Kidney (tissue), 14 donors: ENCODE results near the gene FAM131C. TPM values are rescaled to one million over a fixed set of nuclear protein-coding genes. Genes with fewer than 3 reads are reported as not detected.

Source experiments
- DNase-seq, 5 donors: peaks; one replicate each; pipeline ENCODE4 v3.0.0-alpha.2; 2013 to 2020
- FAIRE-seq: peaks from 2 replicates; lab custom pipeline; 2012; peaks lifted over from hg19 to GRCh38; lab: Jason Lieb, UNC
- H3K27ac ChIP-seq, 2 donors: one replicate each; pipeline ENCODE4 v1.7.0; 2013; ENCODE audit warnings: low read depth in 2 of 2, low read length in 2 of 2, inconsistent platforms in 1 of 2
- H3K27me3 ChIP-seq: one replicate; pipeline ENCODE4 v1.7.1; 2013; ENCODE audit warnings: low read length, inconsistent platforms; ENCODE audit not compliant: control insufficient read depth, insufficient read depth
- H3K36me3 ChIP-seq, 3 donors: one replicate each; pipeline versions ENCODE4 v1.7.0 to v1.7.1; 2013; ENCODE audit warnings: low read length in 3 of 3, control low read depth in 1 of 3, inconsistent platforms in 1 of 3; ENCODE audit not compliant: insufficient read depth in 3 of 3, control insufficient read depth in 2 of 3
- H3K4me1 ChIP-seq, 3 donors: one replicate each; pipeline versions ENCODE4 v1.7.0 to v1.7.1; 2013; ENCODE audit warnings: low read length in 3 of 3, inconsistent platforms in 1 of 3, low read depth in 1 of 3; ENCODE audit not compliant: control insufficient read depth in 2 of 3, insufficient read depth in 2 of 3
- H3K4me3 ChIP-seq, 3 donors: one replicate each; pipeline versions ENCODE4 v1.7.0 to v1.8.1; 2013; ENCODE audit warnings: low read length in 3 of 3, control low read depth in 1 of 3, inconsistent platforms in 1 of 3
- H3K9ac ChIP-seq, 3 donors: one replicate each; pipeline versions ENCODE4 v1.7.0 to v1.7.1; 2013; ENCODE audit warnings: low read length in 3 of 3, control low read depth in 1 of 3, inconsistent platforms in 1 of 3
- H3K9me3 ChIP-seq, 3 donors: one replicate each; pipeline versions ENCODE4 v1.7.0 to v1.7.1; 2013; ENCODE audit warnings: low read length in 3 of 3, control low read depth in 1 of 3, inconsistent platforms in 1 of 3; ENCODE audit not compliant: control insufficient read depth in 2 of 3, insufficient read depth in 1 of 3
- CTCF ChIP-seq: IDR thresholded peaks from 3 replicates; pipeline ENCODE4 v1.5.1; 2012; ENCODE audit warnings: mild to moderate bottlenecking, moderate library complexity, borderline replicate concordance; ENCODE audit not compliant: insufficient read depth; ENCODE audit errors: extremely low read depth
- intact Hi-C: fragments of 100-400 bp; cut with DNase I; formaldehyde crosslinking; loops from one replicate; pipeline ENCODE4 v1.11.1; 2022
- polyA plus RNA-seq: library from polyadenylated mRNA; stranded (reverse); fragments of 350-450 nt; fragmentation: Illumina TruSeq; extraction: RNeasy Lipid Tissue Mini Kit (QIAGEN cat#74804); gene quantifications from one replicate; pipeline ENCODE4 v1.2.3, GENCODE V29; 2014; ENCODE audit warnings: low read depth, low replicate concordance; ENCODE audit not compliant: insufficient read depth
- total RNA-seq: library from RNA; stranded (reverse); fragmentation: NEBNext Ultra II Directional; extraction: Animal tissue kit (Norgen Biotek cat#: 25700); gene quantifications from one replicate; pipeline ENCODE4 v1.2.1, GENCODE V29; 2021
- donor health status: control.
- donor health status: control.
- donor health status: control.
- donor health status: control.
- donor health status: control.
- donor health status: DM: yes; HTN: yes; CAD: no.
- donor health status: Normal renal cell carcinoma (clear cell type).

The FAM131C gene
- total and polyA plus RNA-seq, 2 donors from 2014 or later: 5.0 to 12.0 TPM

- no peak overlapping the region for H3K4me3 ChIP-seq
- intact Hi-C loops: no loop called here
- no peak for TF ChIP-seq CTCF
- no peaks in the 10 kb centered on the region for H3K27me3 ChIP-seq
- H3K36me3 ChIP-seq: peaks cover 0 to 3% (median 2%) of the 10 kb centered on the region in 3 donors
- no peak overlapping the region for H3K27ac ChIP-seq
- DNase-seq (no peak), FAIRE-seq (no peak)
- no peak overlapping the region for H3K9ac ChIP-seq
- H3K4me1 ChIP-seq: peaks cover 0 to 3% (median 0%) of the 10 kb centered on the region in 3 donors
- no peaks in the 10 kb centered on the region for H3K9me3 ChIP-seq
Measured at GRCh38 chr1:16120940-16121410, 47.5 kb upstream of the FAM131C start.

GRCh38 chr1:16120407-16120806 lies 47.0 kb upstream of the FAM131C start:
- DNase-seq: peak in 1 of 5 donors; percentile 35
- Histone ChIP-seq H3K9ac (no peak overlapping the region), H3K9me3 (no peaks in the 10 kb centered on the region), H3K4me1 (peaks cover 0 to 3% (median 0%) of the 10 kb centered on the region in 3 donors), H3K36me3 (peaks cover 0 to 2% (median 0%) of the 10 kb centered on the region in 3 donors), H3K27ac (no peak overlapping the region), H3K4me3 (no peak overlapping the region), H3K27me3 (no peaks in the 10 kb centered on the region)
- no peak for TF ChIP-seq CTCF
- no peak for FAIRE-seq
- intact Hi-C loops: no loop called here

- FAIRE-seq: no peak
- intact Hi-C loops: no loop called here
Measured at GRCh38 chr1:16119926-16120325, 46.5 kb upstream of the FAM131C start.

More at GRCh38 chr1:16119926-16120325, 46.5 kb upstream of the FAM131C start:
- no peak overlapping the region for H3K9ac ChIP-seq
- no peak for TF ChIP-seq CTCF
- no peak overlapping the region for H3K27ac ChIP-seq
- peaks cover 0 to 2% (median 0%) of the 10 kb centered on the region in 3 donors for H3K36me3 ChIP-seq
- peaks cover 0 to 3% (median 0%) of the 10 kb centered on the region in 3 donors for H3K4me1 ChIP-seq
- peak in 1 of 5 donors; percentile 48 for DNase-seq
- H3K27me3 ChIP-seq: no peaks in the 10 kb centered on the region
- H3K9me3 ChIP-seq: no peaks in the 10 kb centered on the region
- H3K4me3 ChIP-seq: no peak overlapping the region
